HPDE6-E6E7 (cell line): Measurements from ENCODE around the gene KLF7.

ENCODE experiments used
- DNase-seq: peaks from one replicate; pipeline ENCODE4 v3.0.0; 2011; ENCODE audit warnings: missing footprints; ENCODE audit errors: extremely low spot score

Gene KLF7

GRCh38 chr2:207167099-207167923 lies 1.6 kb upstream of the KLF7 start:
- no peak for DNase-seq

DNA sequence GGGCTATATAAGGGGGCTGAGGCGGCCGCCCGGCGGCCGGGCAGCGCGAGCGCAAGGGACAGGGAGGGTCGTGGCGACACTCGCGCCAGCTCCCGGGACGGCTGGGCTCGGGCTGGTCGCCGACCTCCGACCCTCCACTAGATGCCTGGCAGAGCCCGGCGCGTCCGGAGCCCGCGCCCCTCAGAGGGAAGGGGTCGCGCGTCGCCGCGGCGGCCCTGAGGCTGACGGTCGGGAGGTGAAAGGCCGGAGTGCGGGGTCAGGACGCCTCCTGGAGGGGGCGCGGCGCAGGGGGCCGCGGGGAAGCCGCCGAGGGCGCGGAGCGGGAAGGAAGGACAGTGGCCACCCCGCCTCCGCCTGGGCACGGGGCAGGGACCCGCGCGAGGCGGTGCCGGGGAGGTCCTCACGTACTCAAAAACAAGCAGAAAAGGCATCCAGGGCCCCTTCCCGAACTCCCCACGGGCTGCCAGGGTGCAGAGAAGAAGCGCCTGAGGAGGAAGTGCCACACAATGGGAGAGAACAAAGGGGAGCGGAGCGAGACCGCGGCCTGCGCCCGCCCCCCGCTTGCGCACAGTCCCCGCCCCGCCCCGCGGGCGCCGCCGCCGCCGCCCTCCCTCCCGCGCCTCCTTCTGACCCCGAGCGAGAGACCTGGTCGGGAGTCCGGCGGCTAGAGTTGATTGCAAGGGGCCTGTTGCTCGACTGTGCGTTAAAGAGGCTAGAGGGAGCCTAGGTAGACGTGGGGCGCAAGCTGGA lies 776 bp upstream of the KLF7 start:
- peak; percentile 34 for DNase-seq

DNA sequence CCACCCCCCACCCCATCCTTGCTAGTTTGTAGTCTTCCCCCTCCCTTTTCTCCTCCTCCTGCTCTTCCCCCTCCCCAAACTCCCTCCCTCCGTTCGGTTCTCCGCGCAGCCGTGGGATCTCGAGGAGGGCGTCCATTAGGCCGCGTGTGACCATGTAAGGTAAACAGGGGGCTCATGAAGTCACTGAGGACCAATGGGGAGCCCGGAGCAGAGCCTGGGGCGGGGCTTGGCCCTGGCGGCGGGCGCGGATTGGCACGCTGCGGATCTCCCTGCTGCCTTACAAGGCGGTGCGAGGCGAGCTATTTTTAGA lies 246 bp upstream of the KLF7 start:
- DNase-seq: peak; percentile 97

DNA sequence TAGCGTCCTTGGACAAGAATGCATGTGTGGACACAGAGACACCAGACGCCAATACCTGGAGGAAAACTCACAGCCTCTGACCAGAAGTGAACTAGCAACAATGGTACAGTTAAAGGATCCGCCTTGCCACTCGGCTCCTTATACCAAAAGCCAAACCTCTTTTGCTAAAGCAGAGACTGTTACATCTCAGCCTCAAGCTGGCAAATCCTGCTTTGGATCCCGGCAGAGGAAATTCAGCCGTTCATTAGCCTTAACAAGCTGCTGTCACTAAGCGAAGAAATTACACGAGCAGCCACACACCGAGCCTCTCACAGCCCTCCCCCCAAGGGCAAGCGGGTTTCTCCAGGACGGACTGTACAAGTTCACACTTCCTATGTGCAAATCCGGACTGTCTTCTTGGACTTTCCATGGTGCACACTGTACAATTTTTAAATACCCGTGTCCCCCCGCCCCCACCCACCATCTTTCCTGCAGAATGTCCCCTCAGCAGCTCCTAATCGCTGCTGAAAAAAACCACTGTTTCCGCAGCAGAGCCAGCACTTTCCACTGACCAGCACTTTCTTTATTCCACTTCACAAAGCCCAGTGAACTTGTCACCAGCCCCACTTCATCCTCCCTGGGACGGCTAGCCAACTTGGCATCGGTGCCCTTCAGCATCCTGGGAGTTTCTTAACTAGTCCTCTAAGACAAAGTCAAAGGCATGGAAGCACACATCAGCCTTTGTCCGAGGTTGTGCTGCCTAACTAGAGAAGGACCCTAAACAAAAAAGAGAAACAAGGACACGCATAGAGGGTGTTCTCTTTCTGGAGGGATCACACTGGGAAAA lies 1.5 kb downstream of the KLF7 start:
- peak; percentile 12 for DNase-seq

GRCh38 chr2:207163756-207164005 lies 2.1 kb downstream of the KLF7 start:
- no peak for DNase-seq

GRCh38 chr2:207163053-207163755 lies 2.5 kb downstream of the KLF7 start:
- peak; percentile 64 for DNase-seq

DNA sequence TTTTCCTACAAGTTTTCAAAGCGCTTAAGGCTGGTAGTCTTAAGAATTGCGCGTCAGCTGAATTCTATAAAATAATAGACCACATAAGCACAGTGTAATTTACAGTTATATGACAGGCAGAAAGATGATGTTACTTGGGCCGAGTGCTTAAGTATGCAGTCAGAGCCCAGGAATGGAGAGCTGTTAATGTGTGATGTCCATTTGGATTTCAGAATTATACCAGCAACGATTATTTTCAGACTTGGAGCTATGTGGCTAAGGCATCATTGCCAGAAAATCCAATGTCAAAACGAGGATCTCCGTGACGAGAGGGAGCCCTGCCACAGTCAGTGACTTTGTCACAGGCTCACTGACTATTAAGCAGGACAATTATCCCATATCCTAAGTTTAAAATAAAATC lies 3.4 kb downstream of the KLF7 start:
- no peak for DNase-seq

- no peak for DNase-seq
Observed at GRCh38 chr2:207161247-207162123, 4.3 kb downstream of the KLF7 start.

- DNase-seq: no peak
Observed at GRCh38 chr2:207160115-207160514, 5.6 kb downstream of the KLF7 start.

- no peak for DNase-seq
Observed at GRCh38 chr2:207159002-207159401, 6.7 kb downstream of the KLF7 start.

GRCh38 chr2:207157731-207158130 lies 8.0 kb downstream of the KLF7 start:
- no peak for DNase-seq

DNA sequence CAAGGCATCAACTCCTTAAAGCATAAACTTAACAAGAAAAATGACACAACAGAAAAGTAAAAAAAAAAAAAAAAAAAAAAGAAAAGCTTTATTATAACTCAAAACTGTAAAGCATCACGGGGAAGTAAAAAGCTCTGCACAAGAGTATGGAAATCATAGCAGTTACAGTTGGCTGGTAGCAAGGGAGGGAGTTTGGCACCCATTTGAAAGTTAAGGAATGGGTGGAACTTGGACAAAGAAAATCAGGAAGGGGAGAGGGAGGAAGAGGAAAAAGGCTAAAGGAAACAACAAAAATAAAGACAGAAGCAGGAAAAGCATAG lies 8.6 kb downstream of the KLF7 start:
- DNase-seq: no peak

DNA sequence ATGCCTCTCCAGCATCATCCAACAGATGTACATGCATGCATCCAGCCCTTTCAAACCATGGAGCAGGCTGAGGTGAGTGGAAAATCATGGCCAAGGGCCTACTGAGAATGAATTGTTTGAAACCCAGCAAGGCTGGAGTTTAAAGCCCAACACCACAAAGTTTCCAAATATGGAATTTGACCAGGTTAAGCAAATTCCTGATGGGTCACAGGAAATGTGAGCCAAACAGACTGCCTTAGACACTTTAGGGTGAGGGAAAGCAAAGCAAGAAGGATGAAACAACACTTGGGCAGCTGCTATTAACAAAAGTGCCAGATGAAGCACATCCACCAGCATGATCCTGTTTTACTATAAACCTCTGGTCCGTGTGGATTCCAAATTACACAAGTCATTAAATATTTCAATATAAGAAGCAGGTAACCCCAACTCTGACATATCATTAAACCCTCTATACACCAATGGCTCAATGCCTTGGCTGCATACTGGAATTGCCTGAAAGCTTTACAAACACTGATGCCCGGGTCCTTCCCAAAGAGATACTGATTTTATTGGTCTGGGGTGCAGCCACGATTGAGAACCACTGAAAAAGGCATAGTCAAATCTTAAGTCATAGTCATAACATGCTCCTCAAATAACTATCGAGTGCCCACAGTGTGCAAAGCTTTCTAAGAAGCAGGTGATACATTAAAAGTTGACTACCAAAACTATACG lies 9.1 kb downstream of the KLF7 start:
- no peak for DNase-seq

DNA sequence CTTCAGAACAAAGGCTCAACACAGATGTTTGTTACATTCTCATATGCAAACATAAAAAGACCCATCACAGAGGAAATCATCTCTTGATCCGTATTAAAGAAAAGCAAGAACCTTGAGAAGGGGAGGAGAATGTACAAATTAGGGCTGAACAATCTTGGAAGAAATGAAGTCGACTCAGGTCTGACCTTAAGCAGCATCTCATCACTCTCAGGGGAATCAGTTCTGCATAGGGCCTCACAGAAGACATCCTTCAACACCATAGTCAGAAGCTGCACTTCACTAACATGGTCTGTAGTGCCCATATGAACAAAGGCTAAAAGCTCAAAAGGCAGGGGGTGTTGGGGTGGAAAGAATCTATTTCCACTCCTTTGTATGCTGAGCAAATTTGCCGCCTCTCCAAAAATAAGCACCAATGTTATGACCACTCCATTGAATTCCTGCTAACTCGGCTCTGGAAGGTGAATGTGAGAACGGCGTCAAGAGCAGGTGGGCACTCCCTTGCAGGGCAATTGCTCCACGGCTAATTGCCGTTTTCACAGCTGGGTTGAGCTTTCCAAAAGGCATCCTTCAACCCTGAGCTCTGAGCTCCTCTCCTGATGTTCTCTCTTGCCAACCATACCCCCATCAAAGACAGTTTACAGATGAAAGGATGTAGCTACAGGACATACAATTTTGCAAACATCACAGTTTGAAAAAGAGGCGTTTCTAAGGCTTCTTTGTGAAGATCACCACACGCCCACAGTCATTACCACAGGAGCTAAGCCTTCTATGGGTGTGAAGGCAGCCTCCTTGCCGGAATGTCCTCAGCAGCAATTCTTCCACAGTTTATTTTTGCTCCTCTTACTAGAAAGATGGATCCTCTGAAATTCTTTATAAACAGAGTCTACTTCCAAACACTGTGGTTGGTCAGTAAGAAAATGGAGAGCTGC lies 10.0 kb downstream of the KLF7 start:
- DNase-seq: no peak

DNA sequence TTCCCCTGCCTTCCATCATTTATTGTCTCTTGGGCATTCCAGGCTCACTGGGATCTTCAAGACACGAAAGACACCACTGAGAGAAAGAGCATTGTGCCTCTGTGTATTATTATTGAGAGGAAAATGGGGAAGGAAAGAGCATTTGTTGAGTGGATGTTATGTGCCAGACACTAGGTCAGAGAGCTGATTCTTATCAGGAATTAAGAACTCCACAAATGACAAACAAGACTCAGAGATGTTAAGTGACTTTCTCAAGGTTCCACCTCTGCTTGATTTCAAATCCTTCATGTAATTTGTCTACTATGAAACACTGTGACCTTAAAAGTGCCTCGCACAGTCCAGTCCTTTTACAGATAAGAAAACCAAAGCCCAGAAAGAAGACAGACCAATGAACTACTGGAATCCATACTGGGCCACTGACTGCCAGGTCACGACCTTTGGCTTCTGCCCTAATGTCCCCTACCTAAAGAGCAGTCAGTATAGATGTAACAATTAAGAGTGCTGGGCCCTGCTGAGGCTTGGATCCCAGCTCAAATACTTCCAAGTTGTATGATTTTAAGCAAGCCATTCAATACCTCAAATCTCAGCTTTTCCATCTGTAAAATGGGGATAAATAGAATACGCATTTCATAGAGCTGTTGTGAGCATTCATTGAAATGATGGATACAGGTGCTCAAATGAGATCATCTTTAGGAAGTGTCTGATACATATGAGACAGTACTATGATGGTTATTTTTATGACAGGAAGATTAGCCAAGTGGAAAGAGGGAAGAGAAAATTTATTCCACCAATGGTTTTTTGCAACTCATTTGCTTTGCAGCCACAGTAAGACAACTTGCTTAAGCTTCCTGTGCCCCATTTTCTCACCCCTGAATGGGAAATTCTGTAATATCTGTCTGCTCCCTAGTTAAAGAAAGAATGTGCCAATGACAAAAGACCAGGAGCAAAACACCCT lies 10.9 kb downstream of the KLF7 start:
- no peak for DNase-seq

DNA sequence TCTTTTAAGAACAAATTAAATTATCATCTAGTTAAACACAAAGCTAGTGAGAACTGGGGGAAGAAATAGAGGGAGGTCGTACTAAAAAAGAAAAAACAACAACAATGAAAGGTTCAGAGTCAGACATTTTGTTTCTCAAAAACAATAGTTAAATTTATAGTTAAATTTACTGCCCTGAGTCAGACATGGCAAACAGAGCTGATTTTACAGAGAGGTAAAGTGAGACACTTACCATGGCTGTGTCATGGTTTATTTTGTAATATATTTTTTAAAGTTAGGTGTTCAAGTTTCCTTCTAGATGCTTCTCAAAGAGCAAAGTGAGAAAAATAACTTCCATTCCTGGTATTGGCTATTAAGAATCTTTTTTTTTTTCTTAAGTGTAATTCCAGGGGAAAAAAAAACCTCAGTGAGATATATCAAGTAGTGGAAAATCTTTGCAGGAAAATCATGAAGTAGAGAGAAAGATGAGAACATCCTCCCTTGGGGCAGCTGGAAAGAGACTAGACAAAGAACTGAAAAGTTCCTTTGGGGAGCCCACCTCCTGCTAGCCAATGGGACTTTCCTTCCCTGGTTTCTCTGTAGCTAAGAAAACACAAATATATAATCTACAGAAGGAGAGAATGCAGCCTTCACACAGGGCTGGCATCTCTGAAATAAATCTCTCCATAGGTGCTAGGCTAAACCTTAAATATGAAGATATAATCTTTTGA lies 12.3 kb downstream of the KLF7 start:
- no peak for DNase-seq

- DNase-seq: no peak
Observed at GRCh38 chr2:207151048-207151447, 14.7 kb downstream of the KLF7 start.

- no peak for DNase-seq
Observed at GRCh38 chr2:207150284-207150683, 15.5 kb downstream of the KLF7 start.
